Right atrium auricular region (tissue), 2 donors: ENCODE measurements around the gene ACTRT2. TPM values are rescaled to one million over a fixed set of nuclear protein-coding genes. Genes with fewer than 3 reads are reported as not detected.

ENCODE experiments used
- DNase-seq: peaks from one replicate; pipeline ENCODE4 v3.0.0-alpha.2; 2019; ENCODE audit warnings: low spot score
- H3K27ac ChIP-seq, 2 donors: fragments of 200-600 bp; sonication (generic); 1 replicate in 1 of 2; 2 replicates in 1 of 2; pipeline ENCODE4 v1.5.1; 2016 to 2019
- H3K27me3 ChIP-seq, 2 donors: fragments of 200-600 bp; sonication (generic); one replicate each; pipeline versions ENCODE4 v1.5.1 to v1.6.0; 2017 to 2019
- H3K36me3 ChIP-seq: fragments of 200-600 bp; sonication (generic); one replicate; pipeline ENCODE4 v1.5.1; 2016
- H3K4me1 ChIP-seq, 2 donors: fragments of 200-600 bp; sonication (generic); one replicate each; pipeline versions ENCODE4 v1.5.1 to v1.6.0; 2017 to 2019
- H3K4me3 ChIP-seq, 2 donors: fragments of 200-600 bp; sonication (generic); 1 replicate in 1 of 2; 2 replicates in 1 of 2; pipeline ENCODE4 v1.5.1; 2017 to 2019; ENCODE audit warnings: mild to moderate bottlenecking in 1 of 2, moderate library complexity in 1 of 2
- H3K9me3 ChIP-seq, 2 donors: fragments of 200-600 bp; sonication (generic); one replicate each; pipeline ENCODE4 v1.5.1; 2019
- CTCF ChIP-seq, 2 donors: fragments of 200-600 bp; sonication (generic); IDR thresholded peaks; one replicate each; pipeline ENCODE4 v1.5.1; 2019; ENCODE audit warnings: antibody characterized with exemption in 2 of 2
- total RNA-seq, 2 donors: library from RNA; depleted of rRNA; stranded (reverse); fragments of >200 nt; gene quantifications; one replicate each; pipeline ENCODE4 v1.1.0, GENCODE V29; 2016

ACTRT2 gene
- total RNA-seq, 2 donors from 2014 or later, result not detected

GRCh38 chr1:3061566-3061965 is 40.3 kb downstream of the ACTRT2 start:
- no peaks in the 10 kb centered on the region for H3K9me3 ChIP-seq
- DNase-seq, result no peak
- H3K4me3 ChIP-seq, result no peak overlapping the region
- no peaks in the 10 kb centered on the region for H3K36me3 ChIP-seq
- H3K27me3 ChIP-seq, result peaks cover 23 to 37% of the 10 kb centered on the region in 2 donors
- H3K4me1 ChIP-seq, result peaks cover 0 to 19% of the 10 kb centered on the region in 2 donors
- no peak for TF ChIP-seq CTCF (IDR thresholded peaks at IDR 0.05)
- H3K27ac ChIP-seq, result no peak overlapping the region

DNA sequence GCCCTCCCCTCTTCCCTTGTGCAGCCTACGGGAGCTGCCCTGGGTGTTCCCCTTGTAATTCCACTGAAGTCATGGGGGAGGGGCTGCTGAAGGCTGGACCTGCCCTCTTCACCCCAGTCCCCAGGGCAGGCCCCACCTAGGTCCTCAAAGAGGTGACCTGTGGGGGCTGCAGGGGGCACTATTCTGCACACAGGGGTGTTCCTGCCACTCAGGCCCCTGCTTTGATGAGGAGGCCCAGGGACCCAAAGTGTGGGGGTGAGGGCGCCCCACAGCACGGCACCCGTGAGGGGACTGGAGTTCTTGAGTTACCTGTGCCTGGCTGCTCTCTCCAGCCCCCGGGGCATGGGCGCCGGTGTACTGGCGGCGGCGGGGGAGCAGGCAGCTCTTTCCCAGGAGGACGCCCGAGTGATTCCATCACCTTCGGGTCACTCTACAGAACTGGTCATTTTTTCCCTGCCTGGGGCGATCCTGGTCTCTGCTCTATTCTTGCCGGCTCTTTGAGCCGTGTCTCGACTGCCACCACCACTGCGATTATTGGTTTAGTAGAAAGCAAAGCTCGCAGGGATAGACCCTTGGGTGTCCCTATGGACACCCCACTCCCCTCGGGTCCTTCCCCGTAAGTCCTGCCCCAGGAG is 40.8 kb downstream of the ACTRT2 start:
- H3K4me3 ChIP-seq, result no peak overlapping the region
- H3K27ac ChIP-seq, result no peak overlapping the region
- TF ChIP-seq CTCF (IDR thresholded peaks at IDR 0.05), result no peak
- no peak for DNase-seq
- peaks cover 23 to 40% of the 10 kb centered on the region in 2 donors for H3K27me3 ChIP-seq
- H3K36me3 ChIP-seq, result no peaks in the 10 kb centered on the region
- peaks cover 0 to 19% of the 10 kb centered on the region in 2 donors for H3K4me1 ChIP-seq
- H3K9me3 ChIP-seq, result no peaks in the 10 kb centered on the region

GRCh38 chr1:3062616-3063378 is 41.5 kb downstream of the ACTRT2 start:
- H3K27ac ChIP-seq, result no peak overlapping the region
- no peak for DNase-seq

DNA sequence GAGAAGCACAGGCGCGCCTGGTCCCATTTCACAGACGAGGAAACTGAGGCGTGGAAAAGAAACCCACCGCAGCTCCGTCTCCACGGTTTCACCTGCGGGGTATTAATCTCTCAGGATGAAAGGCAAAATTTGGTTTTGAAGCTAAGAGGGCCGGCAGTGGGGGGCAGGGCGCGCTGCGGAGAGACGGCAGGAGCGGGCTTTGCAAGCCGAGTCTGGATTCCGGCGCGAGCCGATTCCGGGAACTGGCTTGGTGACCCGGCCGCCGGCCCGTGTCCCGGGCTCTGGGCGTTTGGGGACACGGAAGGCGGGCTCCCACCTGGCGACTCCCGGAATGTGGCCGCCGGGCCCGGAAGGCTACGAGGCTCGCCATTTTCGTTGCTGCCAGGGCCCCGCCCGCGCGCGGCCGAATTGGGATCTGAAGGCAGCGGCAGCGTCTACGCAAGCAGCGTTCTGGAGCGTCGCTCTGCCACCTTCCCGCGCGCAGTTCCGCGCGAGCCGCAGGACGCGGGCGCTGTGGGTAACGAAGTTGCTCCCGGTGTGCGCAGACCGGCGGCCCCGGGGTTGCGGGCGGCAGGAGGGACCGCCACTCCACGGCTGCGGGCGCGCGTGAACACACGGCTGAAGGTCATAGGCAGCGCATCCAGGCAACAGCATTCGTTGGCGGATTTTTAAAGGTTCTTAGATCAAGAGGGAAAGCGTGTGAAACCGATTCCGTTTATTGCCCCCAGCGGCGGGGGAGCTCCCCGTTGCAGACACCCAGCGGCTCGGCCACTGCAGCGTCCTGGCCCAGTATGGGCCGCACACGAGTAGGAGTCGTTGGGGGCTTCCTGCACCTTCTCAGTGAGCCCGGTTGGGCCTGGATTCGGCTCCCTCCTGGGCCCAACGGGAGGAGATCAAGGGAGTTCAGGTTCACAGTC is 42.4 kb downstream of the ACTRT2 start:
- TF ChIP-seq CTCF (IDR thresholded peaks at IDR 0.05), result no peak
- Histone ChIP-seq H3K27ac (no peak overlapping the region), H3K4me3 (peak overlapping the region; percentile 2 to 42), H3K9me3 (no peaks in the 10 kb centered on the region), H3K4me1 (peaks cover 0 to 34% of the 10 kb centered on the region in 2 donors), H3K36me3 (no peaks in the 10 kb centered on the region), H3K27me3 (peaks cover 25 to 54% of the 10 kb centered on the region in 2 donors)
- DNase-seq, result no peak

More at GRCh38 chr1:3062616-3063378, 41.5 kb downstream of the ACTRT2 start:
- Histone ChIP-seq H3K9me3 (no peaks in the 10 kb centered on the region), H3K36me3 (no peaks in the 10 kb centered on the region), H3K27me3 (peaks cover 23 to 46% of the 10 kb centered on the region in 2 donors), H3K4me1 (peaks cover 0 to 26% of the 10 kb centered on the region in 2 donors), H3K4me3 (no peak overlapping the region)
- no peak for TF ChIP-seq CTCF (IDR thresholded peaks at IDR 0.05)

DNA sequence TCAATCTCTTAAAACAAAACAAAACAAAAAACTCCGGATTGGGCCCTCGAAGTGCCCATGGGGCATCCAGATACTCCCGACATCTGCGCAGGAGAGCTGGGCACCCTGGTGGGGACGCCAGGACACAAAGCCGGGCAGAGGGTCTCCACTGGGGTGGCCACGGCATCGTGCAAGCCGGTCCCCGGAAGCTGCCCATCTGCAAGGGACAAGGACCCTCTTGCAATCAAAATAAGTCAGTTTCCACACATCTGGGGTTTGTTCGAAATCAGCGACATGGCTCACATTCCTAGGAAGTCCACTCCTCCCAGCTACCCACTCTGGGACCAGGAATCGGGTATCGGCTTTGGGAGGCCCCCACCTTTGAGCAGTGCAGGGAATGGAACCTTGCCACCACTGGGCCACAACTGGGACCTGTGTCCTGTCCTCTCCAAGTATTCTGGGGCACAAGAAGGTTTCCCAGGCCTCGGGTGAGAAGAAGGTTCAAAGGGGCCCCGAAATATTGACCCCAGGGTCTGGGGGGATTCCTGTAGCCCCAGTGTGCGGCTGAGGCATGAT is 43.1 kb downstream of the ACTRT2 start:
- no peak overlapping the region for H3K4me3 ChIP-seq
- peaks cover 0 to 38% of the 10 kb centered on the region in 2 donors for H3K4me1 ChIP-seq
- H3K27me3 ChIP-seq, result peaks cover 29 to 57% of the 10 kb centered on the region in 2 donors
- no peaks in the 10 kb centered on the region for H3K36me3 ChIP-seq
- H3K9me3 ChIP-seq, result no peaks in the 10 kb centered on the region
- no peak for TF ChIP-seq CTCF (IDR thresholded peaks at IDR 0.05)
- DNase-seq, result no peak
- no peak overlapping the region for H3K27ac ChIP-seq
